Liver (tissue), 9 donors: ENCODE data around the gene PLA2G4E. TPM values are rescaled to one million over a fixed set of nuclear protein-coding genes. Genes with fewer than 3 reads are reported as not detected.

Experiments used
- DNase-seq: peaks from one replicate; pipeline ENCODE4 v3.0.0-alpha.2; 2017; ENCODE audit warnings: low spot score
- H3K27ac ChIP-seq, 2 donors: one replicate each; pipeline ENCODE4 v1.7.0; 2013; ENCODE audit warnings: inconsistent platforms in 2 of 2, low read length in 2 of 2, control low read depth in 1 of 2, low read depth in 1 of 2, mild to moderate bottlenecking in 1 of 2
- H3K27me3 ChIP-seq, 4 donors: one replicate each; pipeline versions ENCODE4 v1.6.1 to v1.7.0; 2013; ENCODE audit warnings: low read length in 3 of 4, inconsistent platforms in 1 of 4, mild to moderate bottlenecking in 1 of 4, moderate library complexity in 1 of 4; ENCODE audit not compliant: control insufficient read depth in 4 of 4, insufficient read depth in 4 of 4
- H3K36me3 ChIP-seq, 4 donors: one replicate each; pipeline versions ENCODE4 v1.6.1 to v1.7.0; 2013; ENCODE audit warnings: low read length in 3 of 4, mild to moderate bottlenecking in 3 of 4, low read depth in 1 of 4, moderate library complexity in 1 of 4; ENCODE audit not compliant: control insufficient read depth in 4 of 4, insufficient read depth in 3 of 4
- H3K4me1 ChIP-seq, 4 donors: one replicate each; pipeline versions ENCODE4 v1.6.1 to v1.7.0; 2013; ENCODE audit warnings: low read length in 3 of 4, mild to moderate bottlenecking in 3 of 4, moderate library complexity in 1 of 4; ENCODE audit not compliant: control insufficient read depth in 4 of 4, insufficient read depth in 4 of 4
- H3K4me3 ChIP-seq, 3 donors: one replicate each; pipeline versions ENCODE4 v1.6.1 to v1.7.0; 2013; ENCODE audit warnings: low read length in 3 of 3, control low read depth in 1 of 3, low read depth in 1 of 3, mild to moderate bottlenecking in 1 of 3
- H3K9ac ChIP-seq, 2 donors: one replicate each; pipeline ENCODE4 v1.7.0; 2013; ENCODE audit warnings: low read length in 2 of 2, mild to moderate bottlenecking in 2 of 2, moderate library complexity in 2 of 2, control low read depth in 1 of 2, low read depth in 1 of 2
- H3K9me3 ChIP-seq, 4 donors: one replicate each; pipeline versions ENCODE4 v1.6.1 to v1.7.0; 2013; ENCODE audit warnings: low read length in 3 of 4; ENCODE audit not compliant: control insufficient read depth in 4 of 4
- EGR1 ChIP-seq, 2 donors: IDR thresholded peaks; 2 replicates each; pipeline ENCODE4 v1.6.1; 2016 to 2018; ENCODE audit warnings: antibody characterized with exemption in 2 of 2, low read depth in 2 of 2
- FOXA1 ChIP-seq: IDR thresholded peaks from 2 replicates; pipeline ENCODE4 v1.6.1; 2016; ENCODE audit warnings: antibody characterized with exemption
- FOXA2 ChIP-seq: IDR thresholded peaks from 2 replicates; pipeline ENCODE4 v1.6.1; 2016; ENCODE audit warnings: antibody characterized with exemption
- GABPA ChIP-seq, 2 donors: IDR thresholded peaks in 1 of 2; conservative IDR thresholded peaks in 1 of 2; 2 replicates each; pipeline ENCODE4 v1.6.1; 2016; ENCODE audit warnings: antibody characterized with exemption in 2 of 2, mild to moderate bottlenecking in 1 of 2, moderate library complexity in 1 of 2
- HNF4G ChIP-seq: IDR thresholded peaks from 2 replicates; pipeline ENCODE4 v1.6.1; 2016; ENCODE audit warnings: antibody characterized with exemption
- NR2F2 ChIP-seq: IDR thresholded peaks from 2 replicates; pipeline ENCODE4 v1.6.1; 2016; ENCODE audit warnings: antibody characterized with exemption
- SP1 ChIP-seq: IDR thresholded peaks from 2 replicates; pipeline ENCODE4 v1.6.1; 2018; ENCODE audit warnings: antibody characterized with exemption, mild to moderate bottlenecking
- YY1 ChIP-seq: IDR thresholded peaks from 2 replicates; pipeline ENCODE4 v1.6.1; 2016; ENCODE audit warnings: antibody characterized with exemption, mild to moderate bottlenecking
- WGBS: extraction: QIAGEN DNeasy Blood & Tissue Kit; methylation state at CpG from one replicate; pipeline ENCODE4 v1.1.7; 2013; 5-methylcytosine and 5-hydroxymethylcytosine counted together
- polyA plus RNA-seq, 2 donors: library from polyadenylated mRNA; stranded (reverse) in 1 of 2; unstranded in 1 of 2; fragments of 200-250 nt in 1 of 2; fragments of >200 nt in 1 of 2; fragmentation: Nextera tagmentation in 1 of 2; extraction: Ambion mirVana in 1 of 2; gene quantifications; one replicate each; pipeline versions ENCODE4 v1.2.1 to v1.2.3, GENCODE V29; 2013 to 2015
- total RNA-seq, 2 donors: library from RNA; depleted of rRNA; stranded (reverse); fragments of >200 nt; gene quantifications; one replicate each; pipeline ENCODE4 v1.2.3, GENCODE V29; 2014
- TF ChIP-seq, protein P1 (sequence below): IDR thresholded peaks from 2 replicates; pipeline ENCODE4 v1.6.1; 2016; ENCODE audit warnings: antibody characterized with exemption, mild to moderate bottlenecking
- TF ChIP-seq, protein P2 (sequence below): fragments of 150-350 bp; IDR thresholded peaks from 2 replicates; pipeline ENCODE4 v1.5.1; 2017; ENCODE audit warnings: improper control_type of control experiment, low read depth, low read length; ENCODE audit not compliant: missing input control
- TF ChIP-seq, protein P3 (sequence below): IDR thresholded peaks from 2 replicates; pipeline ENCODE4 v1.6.1; 2016; ENCODE audit warnings: antibody characterized with exemption
- donor health status: healthy.
- donor health status: healthy.
- donor health status: healthy.
- donor health status: healthy.
- donor health status: healthy.

PLA2G4E gene
- total and polyA plus RNA-seq, 4 donors: not detected

DNA sequence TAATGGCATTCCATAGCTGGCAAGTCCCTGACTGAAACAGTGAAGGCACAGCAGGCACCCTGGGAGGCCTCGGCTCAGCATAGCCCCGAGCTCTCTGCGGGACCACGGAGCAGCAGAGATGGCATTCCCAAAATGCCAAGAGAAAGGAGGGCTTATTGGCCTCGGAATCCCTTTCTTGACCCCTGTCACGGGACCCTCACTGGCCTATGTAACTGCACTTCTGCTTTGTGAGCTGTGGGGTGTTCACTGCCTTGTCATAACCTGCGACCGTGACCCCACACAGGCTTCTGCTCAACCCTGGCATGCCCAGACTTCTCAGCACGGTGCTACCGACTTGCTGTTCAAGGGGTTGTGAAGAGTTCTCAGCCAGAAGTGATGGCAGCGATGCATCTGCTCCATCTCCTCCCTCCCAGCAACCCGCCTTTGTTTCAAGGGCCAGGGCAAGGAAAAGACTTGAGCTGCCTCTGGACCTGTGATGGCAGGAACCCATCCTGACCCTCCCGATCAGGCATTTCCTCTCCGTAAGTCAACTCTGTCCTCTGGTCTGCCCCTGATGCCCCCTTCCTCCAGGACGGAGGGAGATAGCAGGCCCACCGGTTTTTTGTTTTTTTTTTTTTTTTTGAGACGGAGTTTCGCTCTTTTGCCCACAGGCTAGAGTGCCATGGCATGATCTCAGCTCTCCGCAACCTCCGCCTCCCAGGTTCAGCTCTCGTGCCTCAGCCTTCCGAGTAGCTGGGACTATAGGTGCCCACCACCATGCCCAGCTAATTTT is 79.0 kb downstream of the PLA2G4E start (continued):
- TF ChIP-seq, protein P1, sequence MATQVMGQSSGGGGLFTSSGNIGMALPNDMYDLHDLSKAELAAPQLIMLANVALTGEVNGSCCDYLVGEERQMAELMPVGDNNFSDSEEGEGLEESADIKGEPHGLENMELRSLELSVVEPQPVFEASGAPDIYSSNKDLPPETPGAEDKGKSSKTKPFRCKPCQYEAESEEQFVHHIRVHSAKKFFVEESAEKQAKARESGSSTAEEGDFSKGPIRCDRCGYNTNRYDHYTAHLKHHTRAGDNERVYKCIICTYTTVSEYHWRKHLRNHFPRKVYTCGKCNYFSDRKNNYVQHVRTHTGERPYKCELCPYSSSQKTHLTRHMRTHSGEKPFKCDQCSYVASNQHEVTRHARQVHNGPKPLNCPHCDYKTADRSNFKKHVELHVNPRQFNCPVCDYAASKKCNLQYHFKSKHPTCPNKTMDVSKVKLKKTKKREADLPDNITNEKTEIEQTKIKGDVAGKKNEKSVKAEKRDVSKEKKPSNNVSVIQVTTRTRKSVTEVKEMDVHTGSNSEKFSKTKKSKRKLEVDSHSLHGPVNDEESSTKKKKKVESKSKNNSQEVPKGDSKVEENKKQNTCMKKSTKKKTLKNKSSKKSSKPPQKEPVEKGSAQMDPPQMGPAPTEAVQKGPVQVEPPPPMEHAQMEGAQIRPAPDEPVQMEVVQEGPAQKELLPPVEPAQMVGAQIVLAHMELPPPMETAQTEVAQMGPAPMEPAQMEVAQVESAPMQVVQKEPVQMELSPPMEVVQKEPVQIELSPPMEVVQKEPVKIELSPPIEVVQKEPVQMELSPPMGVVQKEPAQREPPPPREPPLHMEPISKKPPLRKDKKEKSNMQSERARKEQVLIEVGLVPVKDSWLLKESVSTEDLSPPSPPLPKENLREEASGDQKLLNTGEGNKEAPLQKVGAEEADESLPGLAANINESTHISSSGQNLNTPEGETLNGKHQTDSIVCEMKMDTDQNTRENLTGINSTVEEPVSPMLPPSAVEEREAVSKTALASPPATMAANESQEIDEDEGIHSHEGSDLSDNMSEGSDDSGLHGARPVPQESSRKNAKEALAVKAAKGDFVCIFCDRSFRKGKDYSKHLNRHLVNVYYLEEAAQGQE: no peak

DNA sequence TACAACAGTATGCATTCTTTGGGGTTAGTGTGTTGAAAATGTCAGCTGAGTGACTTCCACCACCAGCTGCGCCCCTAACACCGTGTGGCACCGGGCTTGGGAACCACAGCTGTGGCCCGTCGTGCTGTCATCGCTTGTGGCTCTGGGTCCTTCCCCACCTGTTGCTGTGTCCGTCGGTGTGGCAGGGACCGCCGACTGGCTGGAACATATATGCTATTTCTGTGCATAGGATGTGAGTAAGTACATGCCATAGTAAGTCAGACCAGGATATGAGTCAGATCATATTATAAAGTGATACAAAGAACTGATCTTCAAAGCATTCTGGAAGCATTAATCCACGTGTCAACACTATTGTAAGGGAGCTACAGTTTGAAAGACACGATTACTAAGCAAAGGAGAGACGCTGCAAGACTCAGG is 80.4 kb downstream of the PLA2G4E start:
- no peak for TF ChIP-seq SP1
- no peak for TF ChIP-seq GABPA (IDR thresholded peaks at IDR 0.05 in 1 of 2, conservative IDR thresholded peaks at IDR 0.05 in 1 of 2)
- TF ChIP-seq, protein P2, sequence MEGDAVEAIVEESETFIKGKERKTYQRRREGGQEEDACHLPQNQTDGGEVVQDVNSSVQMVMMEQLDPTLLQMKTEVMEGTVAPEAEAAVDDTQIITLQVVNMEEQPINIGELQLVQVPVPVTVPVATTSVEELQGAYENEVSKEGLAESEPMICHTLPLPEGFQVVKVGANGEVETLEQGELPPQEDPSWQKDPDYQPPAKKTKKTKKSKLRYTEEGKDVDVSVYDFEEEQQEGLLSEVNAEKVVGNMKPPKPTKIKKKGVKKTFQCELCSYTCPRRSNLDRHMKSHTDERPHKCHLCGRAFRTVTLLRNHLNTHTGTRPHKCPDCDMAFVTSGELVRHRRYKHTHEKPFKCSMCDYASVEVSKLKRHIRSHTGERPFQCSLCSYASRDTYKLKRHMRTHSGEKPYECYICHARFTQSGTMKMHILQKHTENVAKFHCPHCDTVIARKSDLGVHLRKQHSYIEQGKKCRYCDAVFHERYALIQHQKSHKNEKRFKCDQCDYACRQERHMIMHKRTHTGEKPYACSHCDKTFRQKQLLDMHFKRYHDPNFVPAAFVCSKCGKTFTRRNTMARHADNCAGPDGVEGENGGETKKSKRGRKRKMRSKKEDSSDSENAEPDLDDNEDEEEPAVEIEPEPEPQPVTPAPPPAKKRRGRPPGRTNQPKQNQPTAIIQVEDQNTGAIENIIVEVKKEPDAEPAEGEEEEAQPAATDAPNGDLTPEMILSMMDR: no peak
- TF ChIP-seq HNF4G: no peak
- TF ChIP-seq FOXA1: no peak
- TF ChIP-seq NR2F2: no peak
- no peak for TF ChIP-seq YY1
- TF ChIP-seq FOXA2: no peak
- no peak for TF ChIP-seq EGR1 (IDR thresholded peaks at IDR 0.05; ENCODE audit: low read depth in 2 of 2)
- TF ChIP-seq, protein P3, sequence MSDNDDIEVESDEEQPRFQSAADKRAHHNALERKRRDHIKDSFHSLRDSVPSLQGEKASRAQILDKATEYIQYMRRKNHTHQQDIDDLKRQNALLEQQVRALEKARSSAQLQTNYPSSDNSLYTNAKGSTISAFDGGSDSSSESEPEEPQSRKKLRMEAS: no peak
- TF ChIP-seq, protein P1: no peak
- no peaks in the 10 kb centered on the region for H3K4me1 ChIP-seq
- no peak overlapping the region for H3K9ac ChIP-seq
- no peaks in the 10 kb centered on the region for H3K9me3 ChIP-seq
- 89% methylated on average over 13 of the region's 13 CpGs for WGBS
- DNase-seq: no peak
- no peak overlapping the region for H3K4me3 ChIP-seq
- no peak overlapping the region for H3K27ac ChIP-seq
- peaks cover 5 to 16% (median 8%) of the 10 kb centered on the region in 4 donors for H3K36me3 ChIP-seq
- no peaks in the 10 kb centered on the region for H3K27me3 ChIP-seq
